ENCODE results near the gene ADORA3.

- TF ChIP-seq POLR2A (IDR thresholded peaks at IDR 0.05; ENCODE audit: low read depth, low read length) (no peak), RAD21 (IDR thresholded peaks at IDR 0.05; ENCODE audit: low read length) (no peak), SMC3 (IDR thresholded peaks at IDR 0.05; ENCODE audit: low read depth, low read length) (no peak), BHLHE40 (IDR thresholded peaks at IDR 0.05; ENCODE audit: low read depth, low read length) (no peak), RFX5 (IDR thresholded peaks at IDR 0.05; ENCODE audit: low read depth, low read length) (no peak), RCOR1 (IDR thresholded peaks at IDR 0.05; ENCODE audit: insufficient replicate concordance, low read length) (no peak), FOS (IDR thresholded peaks at IDR 0.05; ENCODE audit: low read depth, low read length) (no peak), MXI1 (IDR thresholded peaks at IDR 0.05; ENCODE audit: borderline replicate concordance, low read depth, low read length) (no peak), CEBPB (IDR thresholded peaks at IDR 0.05; ENCODE audit: low read depth, low read length) (no peak), MAFK (IDR thresholded peaks at IDR 0.05; ENCODE audit: low read depth, low read length) (no peak), MAZ (IDR thresholded peaks at IDR 0.05; ENCODE audit: borderline replicate concordance, low read depth, low read length) (no peak)
- TF ChIP-seq, protein P1, sequence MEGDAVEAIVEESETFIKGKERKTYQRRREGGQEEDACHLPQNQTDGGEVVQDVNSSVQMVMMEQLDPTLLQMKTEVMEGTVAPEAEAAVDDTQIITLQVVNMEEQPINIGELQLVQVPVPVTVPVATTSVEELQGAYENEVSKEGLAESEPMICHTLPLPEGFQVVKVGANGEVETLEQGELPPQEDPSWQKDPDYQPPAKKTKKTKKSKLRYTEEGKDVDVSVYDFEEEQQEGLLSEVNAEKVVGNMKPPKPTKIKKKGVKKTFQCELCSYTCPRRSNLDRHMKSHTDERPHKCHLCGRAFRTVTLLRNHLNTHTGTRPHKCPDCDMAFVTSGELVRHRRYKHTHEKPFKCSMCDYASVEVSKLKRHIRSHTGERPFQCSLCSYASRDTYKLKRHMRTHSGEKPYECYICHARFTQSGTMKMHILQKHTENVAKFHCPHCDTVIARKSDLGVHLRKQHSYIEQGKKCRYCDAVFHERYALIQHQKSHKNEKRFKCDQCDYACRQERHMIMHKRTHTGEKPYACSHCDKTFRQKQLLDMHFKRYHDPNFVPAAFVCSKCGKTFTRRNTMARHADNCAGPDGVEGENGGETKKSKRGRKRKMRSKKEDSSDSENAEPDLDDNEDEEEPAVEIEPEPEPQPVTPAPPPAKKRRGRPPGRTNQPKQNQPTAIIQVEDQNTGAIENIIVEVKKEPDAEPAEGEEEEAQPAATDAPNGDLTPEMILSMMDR (conservative IDR thresholded peaks at IDR 0.05; ENCODE audit: low read depth, low read length), result no peak
- TF ChIP-seq, protein P2, sequence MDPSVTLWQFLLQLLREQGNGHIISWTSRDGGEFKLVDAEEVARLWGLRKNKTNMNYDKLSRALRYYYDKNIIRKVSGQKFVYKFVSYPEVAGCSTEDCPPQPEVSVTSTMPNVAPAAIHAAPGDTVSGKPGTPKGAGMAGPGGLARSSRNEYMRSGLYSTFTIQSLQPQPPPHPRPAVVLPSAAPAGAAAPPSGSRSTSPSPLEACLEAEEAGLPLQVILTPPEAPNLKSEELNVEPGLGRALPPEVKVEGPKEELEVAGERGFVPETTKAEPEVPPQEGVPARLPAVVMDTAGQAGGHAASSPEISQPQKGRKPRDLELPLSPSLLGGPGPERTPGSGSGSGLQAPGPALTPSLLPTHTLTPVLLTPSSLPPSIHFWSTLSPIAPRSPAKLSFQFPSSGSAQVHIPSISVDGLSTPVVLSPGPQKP (IDR thresholded peaks at IDR 0.05; ENCODE audit: borderline replicate concordance, low read depth, low read length), result no peak
- TF ChIP-seq, protein P3, sequence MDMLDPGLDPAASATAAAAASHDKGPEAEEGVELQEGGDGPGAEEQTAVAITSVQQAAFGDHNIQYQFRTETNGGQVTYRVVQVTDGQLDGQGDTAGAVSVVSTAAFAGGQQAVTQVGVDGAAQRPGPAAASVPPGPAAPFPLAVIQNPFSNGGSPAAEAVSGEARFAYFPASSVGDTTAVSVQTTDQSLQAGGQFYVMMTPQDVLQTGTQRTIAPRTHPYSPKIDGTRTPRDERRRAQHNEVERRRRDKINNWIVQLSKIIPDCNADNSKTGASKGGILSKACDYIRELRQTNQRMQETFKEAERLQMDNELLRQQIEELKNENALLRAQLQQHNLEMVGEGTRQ (IDR thresholded peaks at IDR 0.05; ENCODE audit: low read depth, low read length), result no peak
Measured at GRCh38 chr1:111470596-111470995, 32.8 kb downstream of the ADORA3 start.
